CD4-positive, alpha-beta T cell treated with Interleukin-4 for 4 hours (primary cell): ENCODE data around the gene WDFY4.

Experiments
- DNase-seq: peaks from one replicate; pipeline ENCODE4 v3.0.0-alpha.2; 2020

WDFY4 gene

DNA sequence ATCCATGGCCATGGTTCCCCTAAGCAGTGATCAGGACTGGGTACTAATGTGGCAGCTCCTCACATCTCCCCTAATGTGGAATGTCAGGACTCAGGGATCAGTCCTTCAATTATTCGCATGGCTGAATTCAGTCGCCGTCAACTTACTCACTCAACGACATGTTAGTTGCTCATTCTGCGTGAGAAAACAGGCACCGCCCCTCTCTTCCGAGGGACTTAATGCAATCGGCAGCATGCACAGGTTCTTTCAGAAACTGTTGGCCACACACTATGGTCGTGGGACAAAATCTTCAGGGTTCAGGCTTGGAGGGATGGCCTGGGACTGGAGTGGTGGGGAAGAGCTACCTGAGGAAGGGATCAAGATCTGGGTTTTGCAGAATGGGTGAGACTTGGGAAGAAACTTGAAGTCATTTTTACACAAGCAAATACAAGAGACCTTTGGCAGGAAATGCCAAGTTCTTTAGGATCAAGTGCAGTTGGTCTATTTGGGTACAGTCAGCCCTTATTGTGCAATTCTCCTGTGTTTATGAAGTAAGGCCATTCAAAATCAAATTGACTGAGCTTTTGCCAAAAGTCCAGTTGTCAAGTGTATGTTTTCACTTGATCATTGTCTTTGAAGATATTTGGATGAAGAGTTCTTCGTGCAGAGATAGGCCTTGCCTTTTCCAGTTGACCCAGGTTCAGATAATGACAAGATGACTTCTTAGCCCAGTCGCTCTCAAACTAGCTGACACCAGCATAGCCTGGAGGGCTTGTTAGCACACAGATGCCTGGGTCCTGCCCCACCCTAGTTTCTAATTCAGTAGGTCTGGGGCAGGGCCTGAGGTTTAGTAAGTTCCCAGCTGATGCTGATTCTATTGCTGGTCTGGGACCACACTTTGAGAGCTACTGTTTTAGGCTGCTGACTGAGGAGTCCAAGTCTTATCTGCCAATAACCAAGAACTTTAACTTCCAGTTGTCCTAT lies 206.5 kb downstream of the WDFY4 start:
- DNase-seq: no peak

DNA sequence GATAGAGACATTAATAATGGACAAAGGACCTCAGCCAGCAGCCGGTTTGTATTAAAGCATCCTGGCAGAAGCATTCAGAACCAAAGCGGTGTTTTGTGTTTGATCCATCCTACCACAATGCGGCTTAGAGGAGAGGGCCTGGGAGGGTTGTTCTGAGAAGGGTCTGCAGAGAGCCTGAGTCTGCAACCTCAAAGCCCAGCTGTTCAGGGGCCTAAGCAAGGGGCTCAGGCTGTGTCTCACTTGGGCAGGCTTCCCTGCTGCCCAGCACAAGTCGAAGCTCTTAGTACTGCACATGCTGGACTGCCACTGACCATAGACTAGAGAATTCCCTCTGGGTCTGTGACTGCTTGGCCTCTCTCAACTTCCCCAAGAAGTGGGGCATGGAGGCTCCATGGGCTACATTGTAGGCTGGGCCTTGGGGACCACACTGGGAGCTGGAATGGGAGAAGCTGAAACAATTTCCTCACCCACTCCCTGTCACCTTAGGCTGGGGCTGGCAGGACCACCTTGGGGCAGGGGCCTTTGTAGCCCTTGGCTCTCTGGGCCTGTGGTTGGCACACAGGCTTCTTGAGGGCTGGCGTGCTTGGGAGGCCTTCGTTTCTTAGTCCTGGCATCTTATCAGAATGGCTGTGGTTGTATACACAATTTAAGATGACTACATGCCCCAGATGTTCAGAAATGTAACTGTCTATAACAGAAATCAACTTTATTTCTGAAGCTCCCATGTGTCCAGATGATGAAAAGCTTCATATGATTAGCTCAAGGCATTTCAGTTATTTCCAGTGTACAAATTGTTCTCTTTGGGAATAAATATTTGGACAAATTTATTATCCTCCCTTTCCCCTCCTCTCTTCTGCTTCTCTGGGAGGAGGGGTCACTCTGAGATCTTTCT lies 210.5 kb downstream of the WDFY4 start:
- no peak for DNase-seq

DNA sequence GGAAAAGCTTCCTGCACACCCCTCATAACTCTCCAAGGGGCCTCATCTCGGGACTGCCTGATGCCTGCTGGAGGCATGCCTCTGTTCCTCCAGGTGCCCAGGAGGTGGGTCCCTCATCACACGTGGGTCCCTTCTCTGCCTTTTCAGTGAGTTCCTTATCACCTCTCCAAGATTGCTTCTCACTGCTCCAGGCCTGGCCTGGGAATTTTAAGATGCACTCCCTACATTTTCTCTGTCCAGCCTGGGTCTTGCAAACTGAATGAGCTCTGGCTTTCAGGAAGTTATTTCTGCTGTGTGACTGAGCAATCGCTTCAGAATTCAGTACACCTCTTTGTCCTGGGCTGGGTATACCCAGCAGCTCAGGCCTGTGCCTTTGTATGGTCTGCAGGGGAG lies 211.1 kb downstream of the WDFY4 start:
- DNase-seq: no peak

DNA sequence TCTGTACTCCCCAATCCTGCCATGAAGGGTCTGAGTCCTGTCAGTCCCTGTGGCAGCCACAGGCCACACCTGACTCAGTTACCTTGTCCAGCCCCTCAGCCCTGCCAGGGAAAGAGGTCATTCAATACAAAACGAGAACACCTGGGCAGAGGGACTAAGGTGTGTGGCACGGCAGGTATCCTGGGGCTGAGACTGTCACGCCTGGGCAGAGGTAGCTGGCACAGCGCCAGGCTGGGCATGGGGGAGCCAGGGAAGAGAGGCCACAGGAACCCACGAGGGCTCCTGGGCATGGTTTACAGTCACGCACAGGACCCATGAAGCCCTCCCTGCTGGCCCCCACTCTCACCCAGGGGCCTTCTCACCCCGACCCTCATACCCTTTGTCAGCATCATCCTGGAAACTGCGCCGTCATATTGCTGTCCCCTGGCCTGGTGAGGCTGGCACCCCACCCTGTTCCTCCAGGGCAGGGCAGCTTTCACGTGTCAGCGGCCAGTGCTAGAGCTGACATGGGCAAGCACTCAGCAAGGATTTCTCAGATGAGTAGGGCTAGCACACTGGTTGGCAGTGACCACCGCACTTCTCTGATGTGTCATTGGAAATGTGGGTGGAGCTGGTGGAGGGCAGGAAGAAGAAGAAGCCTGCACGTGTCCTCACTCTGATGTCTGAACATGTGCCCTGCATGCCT lies 212.2 kb downstream of the WDFY4 start:
- DNase-seq: no peak

DNA sequence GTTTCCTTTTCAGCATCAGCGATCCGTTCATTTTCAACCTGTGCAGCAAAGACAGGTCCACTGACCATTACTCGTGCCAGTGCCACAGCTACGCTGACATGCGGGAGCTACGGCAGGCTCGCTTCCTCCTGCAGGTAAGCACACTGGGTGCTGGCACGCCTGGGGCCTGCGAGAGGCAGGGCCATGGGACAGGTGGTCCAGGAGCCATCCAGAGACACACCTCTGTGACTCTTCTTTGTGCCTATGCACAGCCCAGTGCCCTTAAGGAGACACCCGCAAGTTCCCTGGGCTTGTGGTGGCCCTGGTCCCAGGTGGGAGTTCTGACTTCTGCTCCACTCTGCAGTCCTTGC lies 212.7 kb downstream of the WDFY4 start:
- DNase-seq: no peak

DNA sequence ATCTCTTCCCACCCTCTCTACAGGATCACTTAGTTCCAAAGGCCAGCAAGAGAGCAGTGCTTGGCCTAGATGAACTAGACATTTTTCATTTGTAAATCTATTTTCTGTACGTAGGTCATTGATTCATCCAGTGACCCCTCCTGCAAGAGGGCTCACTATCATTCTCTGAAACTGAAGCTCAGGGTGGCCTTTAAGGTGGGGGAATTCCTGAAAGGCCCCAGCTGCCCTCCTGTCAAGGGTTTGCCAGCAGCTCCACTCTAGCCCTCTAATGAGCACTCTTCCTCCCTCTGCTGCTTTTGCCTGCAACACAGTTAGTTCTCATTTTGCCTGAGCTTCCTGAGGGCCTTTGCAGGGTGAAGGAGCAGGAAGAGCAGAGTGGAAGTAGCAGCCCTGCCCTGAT lies 213.8 kb downstream of the WDFY4 start:
- no peak for DNase-seq

DNA sequence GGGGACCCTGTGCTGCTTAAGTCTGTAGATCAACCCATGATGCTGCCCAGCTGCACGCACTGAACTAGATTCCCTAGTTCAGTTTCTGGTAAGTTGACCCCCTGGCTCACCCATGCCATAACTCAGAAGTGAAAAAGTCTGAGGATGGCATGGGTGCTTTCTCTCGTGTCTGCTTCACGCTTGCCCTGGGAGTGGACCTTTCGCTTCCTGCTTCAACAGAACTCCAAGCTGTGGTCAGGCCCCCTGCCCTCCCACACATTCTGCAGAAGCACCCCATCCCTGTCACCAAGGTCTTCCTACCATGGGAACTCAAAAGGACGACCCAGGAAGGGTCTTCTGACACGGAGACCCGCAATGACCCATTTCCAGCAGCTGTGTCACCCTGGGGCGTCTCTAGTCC lies 215.1 kb downstream of the WDFY4 start:
- DNase-seq: no peak

DNA sequence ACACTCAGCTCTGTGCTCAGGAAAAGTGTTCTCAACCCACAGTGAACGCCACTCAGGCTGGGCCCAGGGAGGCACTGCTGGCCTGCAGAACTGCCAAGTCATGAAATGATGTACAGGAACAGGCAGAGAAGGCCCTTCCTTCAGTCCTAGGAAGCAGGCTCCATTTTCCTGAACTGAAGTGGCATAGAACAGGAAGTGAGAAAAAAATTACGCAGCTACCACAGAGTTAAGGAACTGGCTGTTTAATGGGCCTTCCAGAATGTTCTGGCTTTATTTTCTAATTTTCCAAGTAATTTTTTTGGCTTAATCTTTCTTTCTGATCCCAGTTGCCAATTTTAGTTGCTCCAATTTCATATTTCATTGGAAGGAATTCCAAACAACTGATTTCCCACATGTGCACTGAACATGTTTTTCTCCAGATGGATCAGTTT lies 215.7 kb downstream of the WDFY4 start:
- DNase-seq: no peak

DNA sequence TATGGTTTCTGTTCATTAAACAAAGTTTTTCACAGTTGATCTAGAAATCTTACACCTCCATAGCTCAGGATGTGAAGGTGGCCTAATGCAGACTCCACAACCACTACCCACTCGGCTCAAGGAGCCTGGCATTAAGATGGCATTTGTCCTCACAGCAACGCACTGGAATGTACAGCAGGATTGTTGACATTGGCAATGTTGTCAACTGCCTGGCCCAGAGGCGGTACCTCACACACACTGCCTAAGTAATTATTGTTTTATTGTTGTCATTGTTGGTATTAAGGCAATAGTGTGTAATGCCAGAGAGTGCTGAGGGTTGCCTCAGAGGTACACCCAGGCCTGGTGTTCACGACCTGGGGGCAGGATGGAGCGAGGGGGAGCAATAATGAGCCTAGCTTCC lies 216.6 kb downstream of the WDFY4 start:
- no peak for DNase-seq

DNA sequence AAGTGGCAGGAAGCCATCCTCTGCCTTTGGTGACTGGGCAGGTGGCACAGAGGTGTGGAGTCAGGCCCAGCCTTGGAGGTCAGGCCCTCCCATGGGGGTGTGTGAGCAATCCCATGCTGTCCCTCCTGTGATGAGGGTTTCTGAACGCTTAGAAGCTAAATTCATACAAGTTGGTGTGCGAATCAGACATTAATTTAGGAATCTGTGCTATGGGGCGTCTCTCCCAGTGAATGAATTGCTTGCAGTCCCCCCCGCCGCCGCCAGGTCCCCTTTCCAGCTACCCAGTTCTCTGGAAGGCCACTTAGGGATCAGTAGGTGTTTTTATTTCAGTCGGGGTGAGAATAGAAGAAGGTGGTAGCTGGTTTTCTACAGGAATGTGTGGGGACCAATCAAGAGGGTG lies 217.4 kb downstream of the WDFY4 start:
- DNase-seq: no peak

DNA sequence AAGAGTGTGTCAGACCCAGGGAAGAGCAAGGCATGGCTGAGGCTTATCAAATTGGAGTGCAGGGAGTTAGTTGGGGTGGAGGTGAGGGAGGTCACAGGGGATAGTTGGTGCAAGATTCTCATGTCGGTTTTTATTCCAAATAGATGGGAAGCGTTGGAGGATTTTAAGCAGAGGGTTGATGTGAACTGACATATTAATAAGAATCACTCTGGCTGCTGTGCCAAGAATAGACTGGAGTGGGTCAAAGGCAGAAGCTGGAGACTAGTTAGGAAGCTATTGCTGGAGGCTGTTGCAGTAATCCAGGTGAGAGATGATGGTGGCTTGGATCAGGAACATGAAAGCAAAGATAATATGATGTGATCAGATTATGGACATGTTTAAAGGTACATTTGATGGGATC lies 218.5 kb downstream of the WDFY4 start:
- DNase-seq: no peak

DNA sequence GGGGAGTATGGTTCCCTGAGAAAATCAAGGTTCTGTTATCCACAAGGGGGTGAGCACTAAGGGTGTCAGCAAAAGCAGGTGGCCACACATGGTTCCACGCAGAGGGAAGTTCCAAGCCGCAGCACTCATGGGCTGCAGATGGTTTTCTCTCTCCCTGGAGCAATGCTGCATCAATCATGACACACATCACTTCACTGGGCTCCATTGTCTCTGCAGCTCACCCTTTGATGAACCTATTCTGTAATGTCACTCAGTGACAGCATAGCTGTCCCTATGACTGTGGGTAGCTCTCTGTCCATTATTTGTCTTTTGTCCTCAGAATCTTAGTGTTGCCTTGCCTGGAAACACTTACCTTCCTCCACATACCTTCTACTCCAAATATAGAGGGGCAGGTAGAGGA lies 220.2 kb downstream of the WDFY4 start:
- DNase-seq: no peak

DNA sequence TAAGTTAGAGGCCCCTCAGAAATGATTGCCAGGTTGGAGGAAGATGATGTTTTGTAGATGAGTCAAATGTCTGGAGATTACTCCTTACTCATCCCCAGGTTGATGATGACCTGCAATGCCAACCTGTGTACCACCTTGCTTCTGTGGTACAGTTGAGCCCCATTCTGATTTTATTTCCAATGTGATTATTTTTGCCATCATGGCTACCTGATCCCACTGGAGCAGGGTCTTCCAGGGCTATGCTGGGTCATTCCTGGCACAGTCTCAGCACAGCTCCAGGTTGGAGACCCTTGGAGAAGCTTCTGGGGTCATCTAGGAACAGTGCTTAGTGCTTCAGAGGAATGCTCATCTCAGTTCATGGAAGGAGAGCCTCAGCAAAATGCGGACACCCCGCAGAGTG lies 220.6 kb downstream of the WDFY4 start:
- DNase-seq: no peak

DNA sequence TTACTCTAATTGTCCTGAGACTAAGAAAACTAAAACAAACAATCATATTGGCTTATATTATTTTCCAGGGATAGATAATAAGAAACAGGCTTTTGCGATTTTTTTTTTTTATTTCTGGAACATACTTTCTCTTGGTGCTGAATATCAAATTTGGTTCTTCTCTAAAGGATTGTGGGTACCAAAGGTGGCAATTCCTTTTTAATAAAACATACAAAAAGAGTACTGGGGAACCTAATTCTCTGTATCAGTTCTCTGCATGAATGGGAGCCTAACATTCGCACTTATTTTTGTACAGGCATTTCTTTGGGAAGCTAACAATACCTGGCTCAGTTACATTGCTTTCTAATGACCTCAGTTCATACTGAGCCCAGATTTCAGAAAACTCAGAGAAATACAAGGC lies 222.2 kb downstream of the WDFY4 start:
- DNase-seq: no peak

DNA sequence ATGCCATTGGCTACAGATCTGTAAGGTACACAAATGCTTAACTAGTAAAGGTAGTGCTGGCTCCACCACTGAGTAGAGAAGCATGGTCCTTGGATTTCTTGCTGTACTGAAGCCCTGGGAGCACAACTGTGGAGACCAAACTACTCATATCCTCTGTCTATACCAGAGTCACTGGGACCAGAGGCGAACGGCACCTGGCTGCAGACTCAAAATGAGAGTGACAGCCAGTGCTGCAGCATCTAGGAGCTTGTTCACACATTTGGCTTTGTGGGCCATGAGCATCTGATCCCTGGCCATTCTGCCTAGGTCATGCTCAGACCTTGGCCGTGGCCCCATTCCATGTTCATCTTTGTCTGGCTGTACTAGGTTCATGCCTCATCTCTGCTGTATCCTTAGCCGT lies 223.1 kb downstream of the WDFY4 start:
- no peak for DNase-seq

DNA sequence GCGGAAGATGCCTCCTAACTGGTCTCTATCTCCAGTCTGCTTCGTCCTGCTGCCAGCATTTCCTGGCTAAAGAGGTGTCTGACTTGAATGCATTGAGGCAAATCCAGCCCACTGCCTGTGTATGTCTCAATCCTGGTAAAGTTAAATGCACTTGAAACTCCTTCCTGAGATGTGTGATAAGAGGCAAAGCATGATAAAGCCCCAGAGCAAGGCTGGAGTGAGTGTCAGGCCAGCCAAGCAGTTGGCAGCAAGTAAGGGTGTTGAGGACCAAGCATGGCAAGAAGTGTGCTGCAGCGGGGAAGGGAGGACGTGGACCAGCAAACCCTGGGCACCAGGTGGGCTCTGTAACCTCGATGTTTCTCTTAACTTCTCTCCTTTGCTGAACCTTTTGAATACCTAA lies 225.9 kb downstream of the WDFY4 start:
- DNase-seq: no peak

DNA sequence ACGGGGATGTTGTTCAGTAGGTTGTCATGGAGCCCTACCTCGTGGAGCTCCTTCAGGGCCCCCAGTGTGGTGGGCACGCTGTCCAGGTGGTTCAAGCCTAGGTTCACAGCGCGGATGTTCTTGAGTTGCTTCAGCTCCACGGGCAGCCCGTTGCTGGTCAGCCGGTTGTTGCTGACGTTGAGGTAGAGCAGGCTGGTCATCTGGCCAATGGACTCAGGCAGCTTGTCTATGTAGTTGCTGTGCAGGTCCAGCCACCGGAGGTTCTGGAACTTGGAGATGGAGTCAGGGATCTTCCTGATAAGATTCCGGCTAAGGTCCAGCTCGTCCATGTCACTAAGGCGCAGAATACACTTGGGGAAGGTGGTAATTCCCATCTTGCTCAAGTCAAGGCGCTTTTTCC lies 229.0 kb downstream of the WDFY4 start:
- DNase-seq: no peak

DNA sequence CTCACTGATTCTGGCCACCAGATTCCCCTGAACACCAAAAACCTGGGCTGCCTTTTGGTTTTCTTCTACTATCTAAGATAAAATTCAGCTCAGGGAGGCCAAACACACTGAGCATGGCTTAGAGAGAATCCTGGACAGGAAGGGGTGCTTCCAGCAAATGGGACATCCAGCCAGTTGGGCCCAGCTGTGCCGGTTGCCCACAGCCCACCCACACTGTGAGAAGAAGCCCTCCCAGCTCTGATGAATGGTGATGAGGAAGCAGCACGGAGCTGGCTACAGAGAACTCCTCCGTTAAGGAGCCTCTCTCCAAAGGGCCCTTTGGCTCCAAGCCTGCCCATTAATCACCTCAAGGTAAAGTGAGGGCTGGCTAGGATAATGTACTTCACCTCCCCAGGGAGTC lies 239.1 kb downstream of the WDFY4 start:
- DNase-seq: no peak

DNA sequence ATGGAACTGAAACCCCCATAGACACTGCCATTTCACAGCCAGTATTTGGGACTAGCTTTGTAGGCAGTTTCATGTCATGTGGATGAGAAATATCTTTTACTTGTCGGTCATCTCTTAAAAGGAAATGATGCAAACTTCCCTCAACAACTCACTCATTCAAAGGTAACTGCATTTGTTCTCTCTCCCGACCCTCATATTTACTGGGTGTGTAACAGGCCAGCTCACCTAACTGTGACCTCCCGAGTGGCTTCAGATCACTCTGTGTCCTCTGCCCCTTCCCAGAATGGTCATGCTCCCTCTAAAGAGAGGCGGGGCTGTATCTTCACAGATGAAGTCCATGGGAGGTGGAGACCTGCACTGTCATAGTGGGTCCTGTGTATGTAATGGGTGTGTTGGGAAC lies 240.3 kb downstream of the WDFY4 start:
- no peak for DNase-seq

DNA sequence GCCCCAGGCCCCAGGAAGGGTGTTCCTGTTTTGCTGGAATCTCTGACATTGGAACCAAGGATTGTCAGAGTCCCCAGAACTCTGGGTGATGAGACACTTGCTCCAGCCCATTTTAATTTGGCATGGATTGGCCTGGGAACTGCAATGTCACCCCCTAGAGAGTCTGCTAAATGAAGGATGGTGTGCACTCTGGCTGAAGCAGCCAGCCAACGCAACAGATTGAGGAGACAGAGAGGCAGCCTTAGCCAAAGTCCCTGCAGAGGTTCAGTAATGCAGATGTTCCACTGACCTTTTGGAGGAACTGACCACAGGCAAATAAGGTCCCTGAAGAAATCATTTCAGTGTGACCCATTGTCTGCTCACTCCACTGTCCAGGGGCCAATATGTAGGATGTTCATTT lies 241.6 kb downstream of the WDFY4 start:
- DNase-seq: no peak

DNA sequence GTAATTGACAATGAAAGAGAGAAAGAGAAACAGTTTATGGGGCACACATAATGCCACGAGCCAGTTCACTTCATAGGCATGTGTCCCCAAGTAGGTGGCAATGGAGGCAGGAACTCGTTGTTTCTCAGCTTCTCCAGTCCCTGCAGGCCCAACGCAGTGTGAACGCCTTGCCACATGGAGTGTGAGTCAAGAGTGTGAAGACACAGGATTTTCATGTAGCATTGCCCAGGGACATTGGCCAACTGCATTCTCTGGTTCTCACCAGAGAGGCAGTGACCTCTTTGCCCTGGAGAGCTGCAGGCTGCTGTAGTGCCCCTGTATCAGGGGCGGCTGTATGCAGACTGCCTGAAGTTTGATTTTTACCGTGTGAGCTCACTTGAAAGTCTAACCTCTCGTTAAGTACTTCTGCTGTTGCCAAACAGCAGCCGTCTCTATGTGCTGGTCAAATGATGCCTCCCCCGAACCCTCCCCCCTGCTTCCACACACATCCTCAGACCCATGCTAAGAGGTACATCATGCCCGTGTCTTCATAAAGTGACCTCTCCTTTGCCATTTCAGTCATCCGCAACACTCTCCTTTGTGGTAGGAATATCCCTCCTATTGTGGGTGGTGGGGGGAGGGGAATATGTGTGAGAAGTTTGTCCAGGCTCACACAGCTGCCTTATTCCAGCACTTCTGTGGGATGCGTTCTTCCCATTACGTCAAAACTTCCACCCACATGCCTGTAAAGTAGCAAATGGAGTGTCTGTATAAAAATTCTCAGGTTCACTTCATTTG lies 242.3 kb downstream of the WDFY4 start:
- DNase-seq: no peak

DNA sequence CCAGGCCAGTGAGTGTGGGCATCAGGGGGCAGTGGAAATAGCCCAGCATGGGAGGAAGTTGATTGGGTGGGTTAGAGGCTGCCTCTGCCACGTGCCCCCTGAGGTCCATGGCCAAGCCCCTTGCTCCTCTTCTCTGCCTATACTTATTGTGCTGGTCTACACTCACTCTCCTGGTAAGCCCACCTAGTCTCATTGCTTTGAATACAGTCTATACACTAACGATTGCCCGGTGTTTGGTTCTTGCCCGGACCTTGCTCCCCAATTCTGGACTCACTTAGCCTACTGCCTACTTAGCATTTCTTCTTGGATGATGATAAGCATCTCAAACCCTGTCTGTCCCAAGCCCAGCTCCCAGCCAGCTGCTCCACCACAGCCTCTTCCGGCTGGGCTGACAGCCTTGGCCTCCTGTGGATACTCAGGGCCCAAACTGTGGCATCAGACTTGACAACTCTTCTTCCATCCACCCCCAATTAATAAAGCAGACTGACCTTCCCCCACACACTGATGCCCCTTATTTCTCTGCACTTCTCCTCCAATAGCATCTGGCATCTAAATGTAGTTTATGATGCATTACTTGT lies 244.8 kb downstream of the WDFY4 start:
- no peak for DNase-seq
